Measurements from ENCODE around the gene ARMS2. TPM values are rescaled to one million over a fixed set of nuclear protein-coding genes. Genes with fewer than 3 reads are reported as not detected.
A peak's percentile ranks its signal among the peaks of the same experiment; 100 is the strongest.

The ARMS2 gene
- total RNA-seq, 4 donors from 2014 or later = 0.72 TPM; not detected in 3

GRCh38 chr10:122476333-122476695 is 21.9 kb downstream of the ARMS2 start:
- no peaks in the 10 kb centered on the region for H3K27me3 ChIP-seq
- WGBS = 35% methylated on average over 2 of the region's 6 CpGs
- no peaks in the 10 kb centered on the region for H3K36me3 ChIP-seq
- TF ChIP-seq POLR2A (IDR thresholded peaks at IDR 0.05) (no peak), POLR2AphosphoS5 (IDR thresholded peaks at IDR 0.05) (no peak), EP300 (IDR thresholded peaks at IDR 0.05) (no peak), CTCF (IDR thresholded peaks at IDR 0.05) (no peak)
- H3K27ac ChIP-seq = no peak overlapping the region
- H3K4me1 ChIP-seq = peaks cover 47% of the 10 kb centered on the region
- DNase-seq (ENCODE audit: low spot score in 2 of 2) = peak in 1 of 2 donors; percentile 54
- H3K4me3 ChIP-seq = no peak overlapping the region
- H3K9me3 ChIP-seq = no peaks in the 10 kb centered on the region

- DNase-seq (ENCODE audit: low spot score in 2 of 2) = no peak
- no peak overlapping the region for H3K27ac ChIP-seq
- H3K9me3 ChIP-seq = no peaks in the 10 kb centered on the region
- H3K27me3 ChIP-seq = no peaks in the 10 kb centered on the region
- H3K36me3 ChIP-seq = no peaks in the 10 kb centered on the region
- H3K4me1 ChIP-seq = peaks cover 47% of the 10 kb centered on the region
- no peak for TF ChIP-seq POLR2A (IDR thresholded peaks at IDR 0.05)
- no peak for TF ChIP-seq EP300 (IDR thresholded peaks at IDR 0.05)
- TF ChIP-seq CTCF (IDR thresholded peaks at IDR 0.05) = no peak
- TF ChIP-seq POLR2AphosphoS5 (IDR thresholded peaks at IDR 0.05) = no peak
- no peak overlapping the region for H3K4me3 ChIP-seq
- WGBS = 85% methylated on average over 5 of the region's 5 CpGs
Measured at GRCh38 chr10:122477436-122477835, 23.0 kb downstream of the ARMS2 start.

- TF ChIP-seq CTCF (IDR thresholded peaks at IDR 0.05) = no peak
- no peak for TF ChIP-seq POLR2AphosphoS5 (IDR thresholded peaks at IDR 0.05)
- TF ChIP-seq POLR2A (IDR thresholded peaks at IDR 0.05) = no peak
- TF ChIP-seq EP300 (IDR thresholded peaks at IDR 0.05) = no peak
- WGBS = 75% methylated on average over 7 of the region's 7 CpGs
- H3K4me1 ChIP-seq = peaks cover 46% of the 10 kb centered on the region
- no peak overlapping the region for H3K27ac ChIP-seq
- H3K9me3 ChIP-seq = no peaks in the 10 kb centered on the region
- H3K4me3 ChIP-seq = no peak overlapping the region
- H3K27me3 ChIP-seq = no peaks in the 10 kb centered on the region
- H3K36me3 ChIP-seq = no peaks in the 10 kb centered on the region
- no peak for DNase-seq (ENCODE audit: low spot score in 2 of 2)
Measured at GRCh38 chr10:122478971-122479370, 24.5 kb downstream of the ARMS2 start.

- over 99% methylated on average over 10 of the region's 10 CpGs for WGBS
- H3K9me3 ChIP-seq = no peaks in the 10 kb centered on the region
- no peak overlapping the region for H3K27ac ChIP-seq
- no peaks in the 10 kb centered on the region for H3K36me3 ChIP-seq
- H3K4me1 ChIP-seq = peaks cover 35% of the 10 kb centered on the region
- TF ChIP-seq EP300 (IDR thresholded peaks at IDR 0.05) (no peak), CTCF (IDR thresholded peaks at IDR 0.05) (no peak), POLR2A (IDR thresholded peaks at IDR 0.05) (no peak), POLR2AphosphoS5 (IDR thresholded peaks at IDR 0.05) (no peak)
- H3K4me3 ChIP-seq = no peak overlapping the region
- DNase-seq (ENCODE audit: low spot score in 2 of 2) = no peak
- H3K27me3 ChIP-seq = no peaks in the 10 kb centered on the region
Measured at GRCh38 chr10:122480146-122480833, 25.8 kb downstream of the ARMS2 start.

GRCh38 chr10:122481296-122482056 is 27.0 kb downstream of the ARMS2 start:
- DNase-seq (ENCODE audit: low spot score in 2 of 2) = no peak
- no peak overlapping the region for H3K27ac ChIP-seq
- WGBS = 91% methylated on average over 6 of the region's 6 CpGs
- H3K36me3 ChIP-seq = no peaks in the 10 kb centered on the region
- no peaks in the 10 kb centered on the region for H3K9me3 ChIP-seq
- TF ChIP-seq EP300 (IDR thresholded peaks at IDR 0.05) (no peak), CTCF (IDR thresholded peaks at IDR 0.05) (no peak), POLR2A (IDR thresholded peaks at IDR 0.05) (no peak), POLR2AphosphoS5 (IDR thresholded peaks at IDR 0.05) (no peak)
- H3K4me1 ChIP-seq = peaks cover 33% of the 10 kb centered on the region
- no peak overlapping the region for H3K4me3 ChIP-seq
- no peaks in the 10 kb centered on the region for H3K27me3 ChIP-seq

Data from suprapubic skin (tissue), 4 donors.